Endothelial cell of umbilical vein (primary cell): Measurements from ENCODE around the gene DEGS2. TPM values are rescaled to one million over a fixed set of nuclear protein-coding genes. Genes with fewer than 3 reads are reported as not detected.
"Not testable (repeated sequence)": the region's sequence is repeated elsewhere in the genome, so short reads cannot be mapped to it uniquely, and the experiment has no call there.

Experiments used
- Bru-seq: library from RNA; stranded (reverse); fragments of 400-500 nt; gene quantifications from one replicate; lab custom pipeline; 2021; lab: Mats Ljungman, UMichigan
- BruChase-seq, 2 experiments: library from RNA; stranded (reverse); fragments of 400-500 nt; gene quantifications; one replicate each; lab custom pipeline; 2021; lab: Mats Ljungman, UMichigan
- BruUV-seq: library from RNA; stranded (reverse); fragments of 400-500 nt; replicated peaks from 2 replicates; lab custom pipeline; 2021; lab: Mats Ljungman, UMichigan
- CTCF ChIA-PET: fragments of 300-600, 350-600 bp; sonication (Branson Sonifier 250); formaldehyde crosslinking; loops from one replicate; lab custom pipeline; 2021; ENCODE audit warnings: antibody characterized with exemption, inconsistent platforms; lab: Charles Lee
- POLR2A ChIA-PET: fragments of 300-600, 350-600 bp; sonication (Branson Sonifier 250); formaldehyde crosslinking; loops from one replicate; lab custom pipeline; 2021; ENCODE audit warnings: antibody characterized with exemption, inconsistent platforms; lab: Charles Lee
- DNase-seq: peaks from one replicate; pipeline ENCODE4 v3.0.0-alpha.2; 2011; ENCODE audit warnings: low read depth, low spot score
- FAIRE-seq: peaks from 2 replicates; lab custom pipeline; 2011; peaks lifted over from hg19 to GRCh38; lab: Jason Lieb, UNC
- H2AFZ ChIP-seq: 2 replicates; pipeline ENCODE4 v1.6.0; 2012; ENCODE audit warnings: low read depth, low read length, control low read depth, inconsistent platforms
- H3K27ac ChIP-seq: 2 replicates; pipeline ENCODE4 v1.5.1; 2011; ENCODE audit warnings: low read depth, mild to moderate bottlenecking, control low read depth, low read length, moderate library complexity; ENCODE audit not compliant: insufficient read depth
- H3K27me3 ChIP-seq, 2 experiments: 2 replicates each; pipeline versions ENCODE4 v1.6.0 to v1.6.1; 2011; ENCODE audit warnings: low read length in 2 of 2, mixed read lengths in 1 of 2; ENCODE audit not compliant: control insufficient read depth in 2 of 2, insufficient read depth in 2 of 2
- H3K36me3 ChIP-seq, 2 experiments: 2 replicates in 1 of 2; 3 replicates in 1 of 2; pipeline ENCODE4 v1.5.1; 2011; ENCODE audit warnings: low read length in 2 of 2, mild to moderate bottlenecking in 1 of 2, moderate library complexity in 1 of 2; ENCODE audit not compliant: control insufficient read depth in 2 of 2, insufficient read depth in 2 of 2; ENCODE audit errors: extremely low read depth in 1 of 2
- H3K4me1 ChIP-seq: 3 replicates; pipeline ENCODE4 v1.5.1; 2011; ENCODE audit warnings: mild to moderate bottlenecking, low read length; ENCODE audit not compliant: control insufficient read depth, insufficient read depth; ENCODE audit errors: extremely low read depth
- H3K4me2 ChIP-seq: 2 replicates; pipeline ENCODE4 v1.6.1; 2011; ENCODE audit warnings: low read length, control low read depth, mixed read lengths; ENCODE audit not compliant: insufficient read depth
- H3K4me3 ChIP-seq, 3 experiments: fragments of 200-600 bp in 1 of 3; sonication (generic), shearing (Covaris generic) in 1 of 3; replicated peaks in 1 of 3; 2 replicates each; pipeline ENCODE4 v1.5.1; 2011 to 2016; ENCODE audit warnings: control low read depth in 3 of 3, low read length in 3 of 3, mild to moderate bottlenecking in 2 of 3, inconsistent platforms in 1 of 3, low read depth in 1 of 3, moderate library complexity in 1 of 3; ENCODE audit not compliant: insufficient read depth in 1 of 3
- H3K79me2 ChIP-seq: 2 replicates; pipeline ENCODE4 v1.6.0; 2012; ENCODE audit warnings: low read length, inconsistent platforms; ENCODE audit not compliant: control insufficient read depth, insufficient read depth
- H3K9ac ChIP-seq: replicated peaks from 2 replicates; pipeline ENCODE3; 2011; ENCODE audit warnings: low read length, control low read depth; ENCODE audit not compliant: insufficient read depth; ENCODE audit errors: extremely low read depth
- H3K9me1 ChIP-seq: replicated peaks from 3 replicates; pipeline ENCODE4 v1.6.0; 2011; ENCODE audit warnings: mild to moderate bottlenecking, low read length; ENCODE audit not compliant: control insufficient read depth, insufficient read depth; ENCODE audit errors: extremely low read depth
- H3K9me3 ChIP-seq: replicated peaks from 2 replicates; pipeline ENCODE4 v1.5.1; 2012; ENCODE audit warnings: low read length, inconsistent platforms; ENCODE audit not compliant: control insufficient read depth, insufficient read depth
- H4K20me1 ChIP-seq: replicated peaks from 2 replicates; pipeline ENCODE3; 2011; ENCODE audit warnings: mild to moderate bottlenecking, low read length; ENCODE audit not compliant: control insufficient read depth, insufficient read depth; ENCODE audit errors: extremely low read depth
- EZH2 ChIP-seq: IDR thresholded peaks from 2 replicates; pipeline ENCODE4 v1.6.1; 2012; ENCODE audit warnings: borderline replicate concordance, low read depth, mild to moderate bottlenecking, moderate library complexity, low read length, inconsistent platforms; ENCODE audit not compliant: severe bottlenecking
- POLR2AphosphoS5 ChIP-seq: IDR thresholded peaks from 2 replicates; pipeline ENCODE4 v1.6.1; 2012; ENCODE audit warnings: low read depth, mild to moderate bottlenecking, control low read depth, low read length, moderate library complexity; ENCODE audit not compliant: insufficient read depth
- dilution Hi-C: fragments of 300-500 bp; cut with MboI; formaldehyde crosslinking; loops from one replicate; pipeline ENCODE4 v1.15.0; 2019; ENCODE audit warnings: low sequenced_read_pairs; ENCODE audit not compliant: extremely low pct_ligation_motif_present
- intact Hi-C: fragments of 100-400 bp; cut with micrococcal nuclease; formaldehyde crosslinking; loops from one replicate; pipeline ENCODE4 v1.10.0; 2022
- long read RNA-seq: library from polyadenylated mRNA; stranded (forward); transcript quantifications from one replicate; pipeline ENCODE4 v2.0.0, GENCODE V29; 2021
- polyA minus RNA-seq, 3 experiments: library from RNA; depleted of rRNA, polyadenylated mRNA; stranded (reverse); fragments of >200 nt; gene quantifications; 1 replicate in 1 of 3; 2 replicates in 2 of 3; pipeline ENCODE4 v1.2.3, GENCODE V29; 2011
- polyA plus RNA-seq, 4 experiments: library from polyadenylated mRNA; depleted of rRNA in 3 of 4; stranded (reverse) in 3 of 4; unstranded in 1 of 4; fragments of >200 nt; gene quantifications; 2 replicates each; pipeline versions ENCODE4 v1.2.1 to v1.2.3, GENCODE V29; 2011 to 2012; ENCODE audit warnings: missing spikeins in 1 of 4
- total RNA-seq: library from RNA; stranded (reverse); gene quantifications from 2 replicates; pipeline ENCODE4 v1.2.3, GENCODE V29; 2021

The DEGS2 gene
- total RNA-seq (not detected in 2 replicates), polyA plus RNA-seq (0.02 and 0.06 TPM in 2 replicates), polyA minus RNA-seq (0.49 TPM in 1 of 2 replicates, not detected in the other), Bru-seq, nascent RNA (percentile 9 among the genes with signal in this experiment), BruChase-seq, experiment 1, labeled RNA remaining after a 6-hour chase (percentile 6 among the genes with signal in this experiment), BruChase-seq, experiment 2, labeled RNA remaining after a 2-hour chase (not detected)
- not detected in 2 replicates for polyA plus RNA-seq (2011; cell fraction: cytosol; rRNA removed)
- polyA plus RNA-seq (2011; cell fraction: nucleus; rRNA removed): 0.03 TPM in 1 of 2 replicates, not detected in the other
- polyA plus RNA-seq (2012): 0.15 and 0.16 TPM in 2 replicates
- polyA minus RNA-seq (2011; cell fraction: cytosol; rRNA and poly(A)+ RNA removed): not detected
- 0.19 TPM in 1 of 2 replicates, not detected in the other for polyA minus RNA-seq (2011; cell fraction: nucleus; rRNA and poly(A)+ RNA removed)
- long read RNA-seq: 0 reads

DNA sequence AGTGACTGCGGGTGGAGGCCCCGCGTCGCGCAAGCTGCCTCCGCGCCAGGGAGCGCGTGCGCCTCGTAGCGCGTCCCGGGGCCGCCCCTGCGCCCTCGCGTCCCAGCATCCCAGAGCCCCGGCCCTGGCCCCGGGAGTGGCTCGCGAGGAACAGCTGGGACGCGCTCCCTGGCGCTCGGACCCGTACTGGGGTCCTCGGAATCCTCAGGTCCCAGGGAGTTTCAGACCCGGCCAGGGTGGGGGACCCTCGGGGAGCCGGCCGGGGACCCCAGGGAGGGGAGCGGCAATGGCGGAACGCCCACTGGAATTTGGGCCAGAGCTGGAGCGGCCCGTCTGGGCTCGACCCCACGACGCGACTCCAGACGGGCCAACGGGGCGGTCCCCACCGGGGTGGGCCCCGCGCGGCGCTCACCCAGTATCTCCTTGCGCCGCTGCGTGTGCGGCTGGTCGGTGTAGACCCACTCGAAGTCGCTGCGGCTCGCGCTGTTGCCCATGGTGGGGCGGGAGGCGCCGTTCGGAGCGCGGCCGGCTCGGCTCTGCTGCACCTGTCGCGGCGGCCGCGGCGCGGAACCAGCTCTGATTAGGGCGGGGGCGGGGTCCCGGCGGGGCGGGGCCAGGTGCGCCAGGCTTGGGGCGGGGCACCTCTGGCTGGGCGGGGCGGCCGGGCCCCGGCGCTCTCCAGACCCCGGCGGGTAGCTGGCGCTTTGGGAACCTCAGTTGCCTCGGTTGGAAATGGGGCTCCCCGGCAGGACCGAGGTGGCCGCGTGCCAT, at the start of gene DEGS2:
DEGS2 (minus strand) TSS at position 552 of the 771 bp plus-strand sequence; CDS start at position 494, 58 bp downstream.
- no peaks in the 10 kb centered on the region for H3K9me3 ChIP-seq
- H3K9ac ChIP-seq: no peak within 1 kb of the TSS
- no peak within 1 kb of the TSS for H3K27ac ChIP-seq
- peak within 1 kb of the TSS; percentile 38 for H3K4me2 ChIP-seq
- POLR2A ChIA-PET: no interaction called here
- dilution Hi-C loops (no loop called here), intact Hi-C loops (no loop called here)
- no peaks in the 10 kb centered on the region for H4K20me1 ChIP-seq
- peaks cover 14 to 20% of the 10 kb centered on the region in 2 experiments for H3K27me3 ChIP-seq
- H3K4me1 ChIP-seq: no peaks in the 10 kb centered on the region
- H2AFZ ChIP-seq: peak within 1 kb of the TSS; percentile 19
- H3K9me1 ChIP-seq: no peaks in the 10 kb centered on the region
- peak within 1 kb of the TSS in 1 of 3 experiments; percentile 27 for H3K4me3 ChIP-seq
- CTCF ChIA-PET: no interaction called here
- no peaks in the 10 kb centered on the region for H3K79me2 ChIP-seq
- no peak for TF ChIP-seq POLR2AphosphoS5
- TF ChIP-seq EZH2: peak; percentile 78
- DNase-seq: no peak
- FAIRE-seq: no peak
- H3K36me3 ChIP-seq: no peaks in the 10 kb centered on the region
- no TSS peak for BruUV-seq

DNA sequence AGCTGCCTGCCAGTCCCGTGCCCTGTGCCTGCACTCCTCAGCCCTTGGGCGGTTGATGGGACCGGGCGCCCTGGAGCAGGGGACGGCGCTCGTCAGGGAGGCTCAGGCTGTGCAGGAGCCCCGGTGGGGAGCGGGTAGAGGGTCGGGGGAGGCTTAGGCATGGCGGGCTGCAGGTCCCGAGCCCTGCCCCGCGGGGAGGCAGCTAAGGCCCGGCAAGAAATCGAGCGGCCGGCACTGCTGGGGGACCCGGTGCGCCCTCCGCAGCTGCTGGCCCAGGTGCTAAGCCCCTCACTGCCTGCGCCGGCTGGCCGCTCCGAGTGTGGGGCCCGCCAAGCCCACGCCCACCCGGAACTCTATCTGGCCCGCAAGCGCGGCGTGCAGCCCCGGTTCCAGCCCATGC, 48.7 kb upstream of the DEGS2 start:
- H3K4me1 ChIP-seq, H3K36me3 ChIP-seq, H3K27me3 ChIP-seq, H3K9me1 ChIP-seq, H3K9me3 ChIP-seq, H2AFZ ChIP-seq, H3K4me2 ChIP-seq, BruUV-seq, DNase-seq, POLR2A ChIA-PET, H3K27ac ChIP-seq, intact Hi-C loops, H3K79me2 ChIP-seq, H4K20me1 ChIP-seq, FAIRE-seq, H3K4me3 ChIP-seq, dilution Hi-C loops, H3K9ac ChIP-seq: not testable (repeated sequence)
- CTCF ChIA-PET: interaction anchor here (1.3 kb wide), 1 partner anchor 52 kb away, joined by 3 read pairs; no protein-coding TSS in a partner anchor

DNA sequence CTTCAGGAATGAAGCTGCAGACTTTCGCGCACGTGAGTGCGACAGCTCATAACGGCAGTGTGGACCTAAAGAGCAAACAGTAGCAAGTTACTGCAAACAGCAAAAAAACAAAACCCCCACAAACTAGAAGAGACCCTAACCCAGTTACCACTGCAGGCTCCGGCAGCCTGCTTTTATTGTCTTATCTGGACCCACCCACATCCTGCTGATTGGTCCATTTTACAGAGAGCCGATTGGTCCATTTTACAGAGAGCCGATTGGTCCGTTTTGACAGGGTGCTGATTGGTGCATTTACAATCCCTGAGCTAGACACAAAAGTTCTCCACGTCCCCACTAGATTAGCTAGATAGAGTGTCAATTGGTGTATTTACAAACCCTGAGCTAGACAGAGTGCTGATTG, 48.1 kb upstream of the DEGS2 start:
- H3K79me2 ChIP-seq, H3K4me1 ChIP-seq, H3K36me3 ChIP-seq, POLR2A ChIA-PET, H4K20me1 ChIP-seq, DNase-seq, H3K4me3 ChIP-seq, intact Hi-C loops, H3K27ac ChIP-seq, H3K9me3 ChIP-seq, BruUV-seq, H3K4me2 ChIP-seq, H3K9me1 ChIP-seq, dilution Hi-C loops, H2AFZ ChIP-seq, H3K9ac ChIP-seq, FAIRE-seq, H3K27me3 ChIP-seq: not testable (repeated sequence)
- CTCF ChIA-PET: interaction anchor here (1.3 kb wide), 1 partner anchor 51 kb away, joined by 3 read pairs; no protein-coding TSS in a partner anchor
